ENCODE results near the gene GRIN3A.
"Not testable (repeated sequence)": the region's sequence is repeated elsewhere in the genome, so short reads cannot be mapped to it uniquely, and the experiment has no call there.

The GRIN3A gene

GRCh38 chr9:101561740-101562139 is 176.7 kb downstream of the GRIN3A start:
- no peak for TF ChIP-seq CTCF (IDR thresholded peaks at IDR 0.05; ENCODE audit: low read depth, low read length, missing control alignments)
- H3K4me3 ChIP-seq (ENCODE audit: low read depth, low read length): no peak overlapping the region
- no peak for DNase-seq (ENCODE audit: low read depth)

- not testable (repeated sequence) for DNase-seq (ENCODE audit: low read depth); H3K4me3 ChIP-seq (ENCODE audit: low read depth, low read length)
These were observed 188.9 kb downstream of the GRIN3A start for GRCh38 chr9:101549472-101550098.

- no peak for DNase-seq (ENCODE audit: low read depth)
- TF ChIP-seq CTCF (IDR thresholded peaks at IDR 0.05; ENCODE audit: low read depth, low read length, missing control alignments): no peak
- no peak overlapping the region for H3K4me3 ChIP-seq (ENCODE audit: low read depth, low read length)
These were observed 195.2 kb downstream of the GRIN3A start for GRCh38 chr9:101543098-101543735.

- no peak overlapping the region for H3K4me3 ChIP-seq (ENCODE audit: low read depth, low read length)
- no peak for DNase-seq (ENCODE audit: low read depth)
- no peak for TF ChIP-seq CTCF (IDR thresholded peaks at IDR 0.05; ENCODE audit: low read depth, low read length, missing control alignments)
These were observed 198.4 kb downstream of the GRIN3A start for GRCh38 chr9:101540069-101540468.

- no peak for TF ChIP-seq CTCF (IDR thresholded peaks at IDR 0.05; ENCODE audit: low read depth, low read length, missing control alignments)
- DNase-seq (ENCODE audit: low read depth): no peak
- no peak overlapping the region for H3K4me3 ChIP-seq (ENCODE audit: low read depth, low read length)
These were observed 201.5 kb downstream of the GRIN3A start for GRCh38 chr9:101536938-101537337.

- no peak for DNase-seq (ENCODE audit: low read depth)
- no peak for TF ChIP-seq CTCF (IDR thresholded peaks at IDR 0.05; ENCODE audit: low read depth, low read length, missing control alignments)
- no peak overlapping the region for H3K4me3 ChIP-seq (ENCODE audit: low read depth, low read length)
These were observed 202.1 kb downstream of the GRIN3A start for GRCh38 chr9:101536351-101536750.

- peak; percentile 96 for DNase-seq (ENCODE audit: low read depth)
- peak within 1 kb of the TSS; percentile 90 for H3K4me3 ChIP-seq (ENCODE audit: low read depth, low read length)
- TF ChIP-seq CTCF (IDR thresholded peaks at IDR 0.05; ENCODE audit: low read depth, low read length, missing control alignments): no peak
These were observed 204.9 kb downstream of the GRIN3A start, which contains the start of gene RNF20 for GRCh38 chr9:101533334-101534204. Gene RNF20, plus strand, starts transcription at chr9:101533853. Its CDS starts 1,571 bp downstream, at chr9:101535424.
